DND-41 (cell line): ENCODE results near the gene TSKS.

Source experiments
- ATAC-seq: fragments of 200-7000 bp; cut with Tn5 transposase; 3 replicates; pipeline ENCODE4 v1.9.1; 2021; ENCODE audit warnings: low read depth; ENCODE audit not compliant: insufficient read depth
- DNase-seq: peaks from one replicate; pipeline ENCODE4 v3.0.0-alpha.2; 2020
- H2AFZ ChIP-seq: 2 replicates; pipeline ENCODE4 v1.6.0; 2012; ENCODE audit warnings: low read depth, low read length
- H3K27ac ChIP-seq: 2 replicates; pipeline ENCODE4 v1.5.1; 2012; ENCODE audit warnings: low read length, inconsistent platforms
- H3K27me3 ChIP-seq: fragments of 200-600 bp; sonication (generic); 2 replicates; pipeline ENCODE4 v1.6.0; 2012; ENCODE audit warnings: low read length, mild to moderate bottlenecking, inconsistent platforms; ENCODE audit not compliant: insufficient read depth, poor library complexity
- H3K36me3 ChIP-seq: 2 replicates; pipeline ENCODE4 v1.5.1; 2012; ENCODE audit warnings: low read length, inconsistent platforms; ENCODE audit not compliant: insufficient read depth
- H3K4me1 ChIP-seq: 2 replicates; pipeline ENCODE4 v1.5.1; 2012; ENCODE audit warnings: mild to moderate bottlenecking, low read length; ENCODE audit not compliant: insufficient read depth
- H3K4me2 ChIP-seq: 2 replicates; pipeline ENCODE4 v1.6.0; 2012; ENCODE audit warnings: mild to moderate bottlenecking, moderate library complexity, low read length, inconsistent platforms; ENCODE audit not compliant: insufficient read depth
- H3K4me3 ChIP-seq, 2 experiments: fragments of 200-600 bp in 1 of 2; shearing (Covaris generic) in 1 of 2; 2 replicates each; pipeline ENCODE4 v1.5.1; 2012 to 2016; ENCODE audit warnings: inconsistent platforms in 2 of 2, low read length in 2 of 2, mild to moderate bottlenecking in 2 of 2, low read depth in 1 of 2, moderate library complexity in 1 of 2
- H3K79me2 ChIP-seq: 2 replicates; pipeline ENCODE4 v1.6.0; 2012; ENCODE audit warnings: low read length, inconsistent platforms; ENCODE audit not compliant: insufficient read depth
- H3K9ac ChIP-seq: 2 replicates; pipeline ENCODE4 v1.6.0; 2012; ENCODE audit warnings: low read depth, mild to moderate bottlenecking, inconsistent platforms, low read length, moderate library complexity
- H3K9me3 ChIP-seq: 2 replicates; pipeline ENCODE4 v1.5.1; 2012; ENCODE audit warnings: low read length, moderate library complexity, mild to moderate bottlenecking, inconsistent platforms; ENCODE audit not compliant: insufficient read depth, severe bottlenecking
- H4K20me1 ChIP-seq: 2 replicates; pipeline ENCODE4 v1.6.0; 2012; ENCODE audit warnings: low read length; ENCODE audit not compliant: insufficient read depth
- CTCF ChIP-seq: IDR thresholded peaks from 2 replicates; pipeline ENCODE4 v1.5.1; 2012; ENCODE audit warnings: borderline replicate concordance, low read length, moderate library complexity, mild to moderate bottlenecking; ENCODE audit not compliant: poor library complexity, severe bottlenecking; ENCODE audit errors: extremely low read depth
- EZH2 ChIP-seq: IDR thresholded peaks from 3 replicates; pipeline ENCODE4 v1.6.1; 2012; ENCODE audit warnings: borderline replicate concordance, low read depth, mild to moderate bottlenecking, moderate library complexity, low read length, inconsistent platforms; ENCODE audit not compliant: severe bottlenecking

The TSKS gene

GRCh38 chr19:49690656-49691242 lies 72.4 kb downstream of the TSKS start, which contains the start of gene CPT1C:
TSS of gene CPT1C (plus strand) at chr19:49691116. CDS start at chr19:49692253, 1,137 bp downstream.
- Histone ChIP-seq H3K9me3 (no peaks in the 10 kb centered on the region), H3K36me3 (peaks cover 36% of the 10 kb centered on the region), H3K4me3 (no peak within 1 kb of the TSS), H4K20me1 (peaks cover 29% of the 10 kb centered on the region), H3K4me1 (no peaks in the 10 kb centered on the region), H3K27ac (no peak within 1 kb of the TSS), H3K9ac (no peak within 1 kb of the TSS), H3K4me2 (no peak within 1 kb of the TSS), H3K27me3 (no peaks in the 10 kb centered on the region), H2AFZ (no peak within 1 kb of the TSS), H3K79me2 (no peaks in the 10 kb centered on the region)
- TF ChIP-seq EZH2: no peak
- TF ChIP-seq CTCF: no peak
- ATAC-seq: peak; percentile 21; the same call in 2 of the 3 replicates
- DNase-seq: no peak

GRCh38 chr19:49690079-49690655 lies 72.9 kb downstream of the TSKS start:
- peaks cover 35% of the 10 kb centered on the region for H4K20me1 ChIP-seq
- TF ChIP-seq CTCF (no peak), EZH2 (no peak)
- no peaks in the 10 kb centered on the region for H3K79me2 ChIP-seq
- no peaks in the 10 kb centered on the region for H3K4me1 ChIP-seq
- no peak overlapping the region for H3K4me2 ChIP-seq
- H3K9ac ChIP-seq: no peak overlapping the region
- H3K27ac ChIP-seq: no peak overlapping the region
- H3K27me3 ChIP-seq: no peaks in the 10 kb centered on the region
- no peak overlapping the region for H2AFZ ChIP-seq
- H3K4me3 ChIP-seq: no peak overlapping the region
- no peak for DNase-seq
- H3K36me3 ChIP-seq: peaks cover 42% of the 10 kb centered on the region
- H3K9me3 ChIP-seq: no peaks in the 10 kb centered on the region
- peak; percentile 22 for ATAC-seq
